GM18951 (cell line): ENCODE results near the gene HNRNPUL1.

Experiments used
- POLR2A ChIP-seq: IDR thresholded peaks from 4 replicates; pipeline ENCODE4 v1.6.1; 2011; ENCODE audit warnings: mild to moderate bottlenecking; ENCODE audit not compliant: insufficient read length, insufficient read depth; ENCODE audit errors: extremely low read depth
- in situ Hi-C: fragments of 300-500 bp; cut with MboI; formaldehyde crosslinking; loops from one replicate; pipeline ENCODE4 v1.12.0; 2022; ENCODE audit warnings: low sequenced_read_pairs, mixed read lengths, inconsistent platforms; ENCODE audit not compliant: unreplicated experiment

HNRNPUL1 gene

GRCh38 chr19:41356984-41357739 lies 93.0 kb downstream of the HNRNPUL1 start:
- TF ChIP-seq POLR2A = no peak
- in situ Hi-C loops = no loop called here
